ENCODE measurements around the gene CLHC1. TPM values are rescaled to one million over a fixed set of nuclear protein-coding genes. Genes with fewer than 3 reads are reported as not detected.
"Not testable (repeated sequence)": the region's sequence is repeated elsewhere in the genome, so short reads cannot be mapped to it uniquely, and the experiment has no call there.

Gene CLHC1
- total RNA-seq, 1 experiment from 2014 or later, result 11.1 TPM

DNA sequence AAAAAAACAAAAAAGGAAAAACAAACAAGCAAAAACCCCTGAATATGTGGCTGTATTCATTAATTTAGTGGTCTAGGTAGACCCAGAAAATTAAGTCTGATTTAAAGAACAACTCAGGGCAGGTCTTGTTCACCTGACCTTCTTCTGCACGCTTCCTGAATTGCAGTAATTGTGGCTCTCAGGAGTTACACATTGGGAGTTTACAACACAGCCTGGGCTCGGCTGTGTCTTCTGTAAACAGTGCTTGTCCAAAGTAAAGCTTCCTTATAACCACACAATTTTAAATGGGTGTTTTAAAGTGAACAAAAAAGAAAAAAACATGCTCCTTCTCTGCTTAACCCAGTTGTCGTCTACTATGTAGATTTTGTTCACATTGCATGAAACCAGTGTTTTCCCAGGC, 45.2 kb upstream of the CLHC1 start:
- Histone ChIP-seq H3K4me3 (replicated peaks in 1 of 2; ENCODE audit: low read depth in 1 of 2, low read length in 2 of 2) (no peak overlapping the region), H4K20me1 (ENCODE audit: insufficient read depth) (no peaks in the 10 kb centered on the region), H2AFZ (ENCODE audit: low read depth, low read length, poor library complexity, severe bottlenecking) (no peak overlapping the region), H3K4me2 (ENCODE audit: low read length) (no peak overlapping the region), H3K9ac (ENCODE audit: low read length) (no peak overlapping the region), H3K79me2 (ENCODE audit: insufficient read depth, low read length) (no peaks in the 10 kb centered on the region), H3K9me2 (ENCODE audit: insufficient read depth) (no peaks in the 10 kb centered on the region), H3K27me3 (ENCODE audit: insufficient read depth, low read length) (no peaks in the 10 kb centered on the region), H3K36me3 (ENCODE audit: control insufficient read depth in 1 of 2, insufficient read depth in 2 of 2, low read length in 2 of 2) (no peaks in the 10 kb centered on the region), H3K4me1 (ENCODE audit: control insufficient read depth in 1 of 2, insufficient read depth in 2 of 2, low read length in 2 of 2) (peaks cover 0 to 11% of the 10 kb centered on the region in 2 experiments; a peak in 1 of 4 replicates), H3K9me3 (ENCODE audit: control insufficient read depth in 1 of 2, insufficient read depth in 1 of 2, low read depth in 1 of 2, low read length in 2 of 2) (no peaks in the 10 kb centered on the region), H3K27ac (ENCODE audit: low read depth, low read length) (no peak overlapping the region)
- BruUV-seq (replicated peaks), result no TSS peak
- TF ChIP-seq, protein P1, sequence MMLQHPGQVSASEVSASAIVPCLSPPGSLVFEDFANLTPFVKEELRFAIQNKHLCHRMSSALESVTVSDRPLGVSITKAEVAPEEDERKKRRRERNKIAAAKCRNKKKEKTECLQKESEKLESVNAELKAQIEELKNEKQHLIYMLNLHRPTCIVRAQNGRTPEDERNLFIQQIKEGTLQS (IDR thresholded peaks at IDR 0.05), result no peak
- TF ChIP-seq, protein P2, sequence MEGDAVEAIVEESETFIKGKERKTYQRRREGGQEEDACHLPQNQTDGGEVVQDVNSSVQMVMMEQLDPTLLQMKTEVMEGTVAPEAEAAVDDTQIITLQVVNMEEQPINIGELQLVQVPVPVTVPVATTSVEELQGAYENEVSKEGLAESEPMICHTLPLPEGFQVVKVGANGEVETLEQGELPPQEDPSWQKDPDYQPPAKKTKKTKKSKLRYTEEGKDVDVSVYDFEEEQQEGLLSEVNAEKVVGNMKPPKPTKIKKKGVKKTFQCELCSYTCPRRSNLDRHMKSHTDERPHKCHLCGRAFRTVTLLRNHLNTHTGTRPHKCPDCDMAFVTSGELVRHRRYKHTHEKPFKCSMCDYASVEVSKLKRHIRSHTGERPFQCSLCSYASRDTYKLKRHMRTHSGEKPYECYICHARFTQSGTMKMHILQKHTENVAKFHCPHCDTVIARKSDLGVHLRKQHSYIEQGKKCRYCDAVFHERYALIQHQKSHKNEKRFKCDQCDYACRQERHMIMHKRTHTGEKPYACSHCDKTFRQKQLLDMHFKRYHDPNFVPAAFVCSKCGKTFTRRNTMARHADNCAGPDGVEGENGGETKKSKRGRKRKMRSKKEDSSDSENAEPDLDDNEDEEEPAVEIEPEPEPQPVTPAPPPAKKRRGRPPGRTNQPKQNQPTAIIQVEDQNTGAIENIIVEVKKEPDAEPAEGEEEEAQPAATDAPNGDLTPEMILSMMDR (IDR thresholded peaks at IDR 0.05 in 2 of 3, conservative IDR thresholded peaks at IDR 0.05 in 1 of 3; ENCODE audit: borderline replicate concordance in 1 of 3, insufficient read depth in 1 of 3, low read depth in 2 of 3, low read length in 2 of 3), result no peak
- TF ChIP-seq EGR1 (IDR thresholded peaks at IDR 0.05; ENCODE audit: low read depth) (no peak), YY1 (IDR thresholded peaks at IDR 0.05; ENCODE audit: extremely low read depth, insufficient replicate concordance, low read depth, low read length) (no peak), SIN3A (IDR thresholded peaks at IDR 0.05; ENCODE audit: low read depth) (no peak), TCF7L2 (IDR thresholded peaks at IDR 0.05; ENCODE audit: borderline replicate concordance, extremely low read depth, insufficient read depth, insufficient read length) (no peak), POLR2A (IDR thresholded peaks at IDR 0.05; ENCODE audit: borderline replicate concordance, extremely low read depth, insufficient read depth, insufficient read length) (no peak), CEBPB (IDR thresholded peaks at IDR 0.05; ENCODE audit: low read depth) (no peak), JUND (IDR thresholded peaks at IDR 0.05) (no peak), ELF1 (IDR thresholded peaks at IDR 0.05; ENCODE audit: borderline replicate concordance, low read depth) (no peak)
- TF ChIP-seq, protein P3, sequence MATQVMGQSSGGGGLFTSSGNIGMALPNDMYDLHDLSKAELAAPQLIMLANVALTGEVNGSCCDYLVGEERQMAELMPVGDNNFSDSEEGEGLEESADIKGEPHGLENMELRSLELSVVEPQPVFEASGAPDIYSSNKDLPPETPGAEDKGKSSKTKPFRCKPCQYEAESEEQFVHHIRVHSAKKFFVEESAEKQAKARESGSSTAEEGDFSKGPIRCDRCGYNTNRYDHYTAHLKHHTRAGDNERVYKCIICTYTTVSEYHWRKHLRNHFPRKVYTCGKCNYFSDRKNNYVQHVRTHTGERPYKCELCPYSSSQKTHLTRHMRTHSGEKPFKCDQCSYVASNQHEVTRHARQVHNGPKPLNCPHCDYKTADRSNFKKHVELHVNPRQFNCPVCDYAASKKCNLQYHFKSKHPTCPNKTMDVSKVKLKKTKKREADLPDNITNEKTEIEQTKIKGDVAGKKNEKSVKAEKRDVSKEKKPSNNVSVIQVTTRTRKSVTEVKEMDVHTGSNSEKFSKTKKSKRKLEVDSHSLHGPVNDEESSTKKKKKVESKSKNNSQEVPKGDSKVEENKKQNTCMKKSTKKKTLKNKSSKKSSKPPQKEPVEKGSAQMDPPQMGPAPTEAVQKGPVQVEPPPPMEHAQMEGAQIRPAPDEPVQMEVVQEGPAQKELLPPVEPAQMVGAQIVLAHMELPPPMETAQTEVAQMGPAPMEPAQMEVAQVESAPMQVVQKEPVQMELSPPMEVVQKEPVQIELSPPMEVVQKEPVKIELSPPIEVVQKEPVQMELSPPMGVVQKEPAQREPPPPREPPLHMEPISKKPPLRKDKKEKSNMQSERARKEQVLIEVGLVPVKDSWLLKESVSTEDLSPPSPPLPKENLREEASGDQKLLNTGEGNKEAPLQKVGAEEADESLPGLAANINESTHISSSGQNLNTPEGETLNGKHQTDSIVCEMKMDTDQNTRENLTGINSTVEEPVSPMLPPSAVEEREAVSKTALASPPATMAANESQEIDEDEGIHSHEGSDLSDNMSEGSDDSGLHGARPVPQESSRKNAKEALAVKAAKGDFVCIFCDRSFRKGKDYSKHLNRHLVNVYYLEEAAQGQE (IDR thresholded peaks at IDR 0.05; ENCODE audit: low read depth), result no peak
- ATAC-seq (no peak), DNase-seq (ENCODE audit: low read depth, low spot score) (no peak)
- intact Hi-C loops (cut with micrococcal nuclease), result no loop called here
- POLR2A ChIA-PET, result no interaction called here
- CTCF ChIA-PET, result no interaction called here
- RAD21 ChIA-PET (ENCODE audit: low non-redundant PET in 1 of 2, low total read pairs in 2 of 2, uncharacterized antibody in 2 of 2, unreplicated experiment in 2 of 2), result interaction anchor here in 1 of 2 experiments (0.6 kb wide), 1 partner anchor 16 kb away, joined by 3 read pairs; no protein-coding TSS in a partner anchor

DNA sequence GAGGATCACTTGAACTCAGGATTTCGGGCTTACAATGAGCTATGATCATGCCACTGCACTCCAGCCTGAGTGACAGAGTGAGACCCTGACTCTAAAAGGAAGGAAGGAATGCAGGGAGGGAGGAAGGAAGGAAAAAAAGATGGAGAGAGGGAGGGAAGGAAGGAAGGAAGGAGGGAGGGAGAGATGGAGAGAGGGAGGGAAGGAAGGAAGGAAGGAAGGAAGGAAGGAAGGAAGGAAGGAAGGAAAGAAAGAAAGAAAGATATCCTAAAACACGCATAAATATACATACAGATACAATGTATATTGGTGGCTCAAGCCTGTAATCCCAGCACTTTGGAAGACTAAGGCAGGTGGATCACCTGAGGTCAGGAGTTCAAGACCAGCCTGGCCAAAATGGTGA, 42.3 kb upstream of the CLHC1 start:
- H3K9me3 ChIP-seq (ENCODE audit: control insufficient read depth in 1 of 2, insufficient read depth in 1 of 2, low read depth in 1 of 2, low read length in 2 of 2); CTCF ChIA-PET; ATAC-seq; DNase-seq (ENCODE audit: low read depth, low spot score); H4K20me1 ChIP-seq (ENCODE audit: insufficient read depth); H3K27ac ChIP-seq (ENCODE audit: low read depth, low read length); H3K36me3 ChIP-seq (ENCODE audit: control insufficient read depth in 1 of 2, insufficient read depth in 2 of 2, low read length in 2 of 2); H3K9me2 ChIP-seq (ENCODE audit: insufficient read depth); H3K4me3 ChIP-seq (replicated peaks in 1 of 2; ENCODE audit: low read depth in 1 of 2, low read length in 2 of 2); H3K79me2 ChIP-seq (ENCODE audit: insufficient read depth, low read length); POLR2A ChIA-PET; H3K9ac ChIP-seq (ENCODE audit: low read length); H3K4me1 ChIP-seq (ENCODE audit: control insufficient read depth in 1 of 2, insufficient read depth in 2 of 2, low read length in 2 of 2); BruUV-seq (replicated peaks); H3K4me2 ChIP-seq (ENCODE audit: low read length); H3K27me3 ChIP-seq (ENCODE audit: insufficient read depth, low read length); H2AFZ ChIP-seq (ENCODE audit: low read depth, low read length, poor library complexity, severe bottlenecking); intact Hi-C loops (cut with micrococcal nuclease): not testable (repeated sequence)
- RAD21 ChIA-PET (ENCODE audit: low non-redundant PET in 1 of 2, low total read pairs in 2 of 2, uncharacterized antibody in 2 of 2, unreplicated experiment in 2 of 2), result interaction anchor here in 1 of 2 experiments (0.6 kb wide), 1 partner anchor 155 kb away, joined by 5 read pairs; no protein-coding TSS in a partner anchor

Data from HCT116 (cell line).